H9 (cell line): ENCODE measurements around the gene SLC2A11. TPM values are rescaled to one million over a fixed set of nuclear protein-coding genes. Genes with fewer than 3 reads are reported as not detected.

Source experiments
- DNase-seq: peaks from one replicate; pipeline ENCODE4 v3.0.0-alpha.2; 2017
- H2AFZ ChIP-seq: one replicate; pipeline ENCODE4 v1.6.1; 2013; ENCODE audit warnings: mild to moderate bottlenecking, low read length, control low read depth, moderate library complexity
- H2AK5ac ChIP-seq: 2 replicates; pipeline ENCODE4 v1.6.1; 2013; ENCODE audit warnings: low read length, control low read depth, mixed read lengths; ENCODE audit not compliant: insufficient read length
- H2BK120ac ChIP-seq: one replicate; pipeline ENCODE4 v1.6.1; 2013; ENCODE audit warnings: low read depth, mild to moderate bottlenecking, low read length, control low read depth, inconsistent platforms; ENCODE audit not compliant: poor library complexity, severe bottlenecking
- H2BK12ac ChIP-seq: 2 replicates; pipeline ENCODE4 v1.6.1; 2013; ENCODE audit warnings: low read length, control low read depth, mixed read lengths, low read depth; ENCODE audit not compliant: insufficient read length
- H2BK15ac ChIP-seq: 2 replicates; pipeline ENCODE4 v1.6.1; 2013; ENCODE audit warnings: low read depth, low read length, control low read depth
- H2BK20ac ChIP-seq: one replicate; pipeline ENCODE4 v1.6.1; 2013; ENCODE audit warnings: low read depth, mild to moderate bottlenecking, low read length, control low read depth, inconsistent platforms; ENCODE audit not compliant: poor library complexity, severe bottlenecking
- H2BK5ac ChIP-seq: 2 replicates; pipeline ENCODE4 v1.6.1; 2013; ENCODE audit warnings: low read length, control low read depth, mixed read lengths; ENCODE audit not compliant: insufficient read length
- H3K14ac ChIP-seq: 2 replicates; pipeline ENCODE4 v1.6.1; 2013; ENCODE audit warnings: low read length, control low read depth; ENCODE audit not compliant: insufficient read depth
- H3K18ac ChIP-seq: 2 replicates; pipeline ENCODE4 v1.6.1; 2013; ENCODE audit warnings: low read depth, mild to moderate bottlenecking, mixed read lengths, low read length, control low read depth; ENCODE audit not compliant: insufficient read length
- H3K23ac ChIP-seq: 2 replicates; pipeline ENCODE4 v1.6.1; 2013; ENCODE audit warnings: low read length, control low read depth, mixed read lengths, low read depth; ENCODE audit not compliant: insufficient read length
- H3K23me2 ChIP-seq: 2 replicates; pipeline ENCODE4 v1.6.1; 2013; ENCODE audit warnings: low read depth, mild to moderate bottlenecking, mixed read lengths, low read length, control low read depth; ENCODE audit not compliant: insufficient read length, poor library complexity, severe bottlenecking
- H3K27ac ChIP-seq: 2 replicates; pipeline ENCODE4 v1.5.1; 2013; ENCODE audit warnings: low read length, control low read depth, mixed read lengths, low read depth; ENCODE audit not compliant: insufficient read length
- H3K27me3 ChIP-seq: 2 replicates; pipeline ENCODE4 v1.6.1; 2013; ENCODE audit warnings: low read length, control low read depth, inconsistent platforms; ENCODE audit not compliant: insufficient read depth
- H3K4ac ChIP-seq: 2 replicates; pipeline ENCODE4 v1.6.1; 2013; ENCODE audit warnings: low read depth, mild to moderate bottlenecking, control low read depth, inconsistent platforms, low read length, moderate library complexity
- H3K4me1 ChIP-seq: 2 replicates; pipeline ENCODE4 v1.6.1; 2013; ENCODE audit warnings: low read length, control low read depth, inconsistent platforms; ENCODE audit not compliant: insufficient read depth
- H3K4me2 ChIP-seq: 2 replicates; pipeline ENCODE4 v1.6.1; 2013; ENCODE audit warnings: low read length, control low read depth, mixed read lengths; ENCODE audit not compliant: insufficient read length, insufficient read depth
- H3K56ac ChIP-seq: 2 replicates; pipeline ENCODE4 v1.6.1; 2013; ENCODE audit warnings: low read depth, mild to moderate bottlenecking, mixed read lengths, low read length, control low read depth; ENCODE audit not compliant: insufficient read length
- H3K79me1 ChIP-seq: 2 replicates; pipeline ENCODE4 v1.6.1; 2013; ENCODE audit warnings: low read depth, mild to moderate bottlenecking, moderate library complexity, low read length, control low read depth, inconsistent platforms; ENCODE audit not compliant: insufficient read depth, poor library complexity, severe bottlenecking
- H3K79me2 ChIP-seq: 2 replicates; pipeline ENCODE4 v1.6.1; 2013; ENCODE audit warnings: low read length, control low read depth, inconsistent platforms; ENCODE audit not compliant: insufficient read depth
- H3K9ac ChIP-seq: 2 replicates; pipeline ENCODE4 v1.6.1; 2013; ENCODE audit warnings: low read length, control low read depth, mixed read lengths; ENCODE audit not compliant: insufficient read length; ENCODE audit errors: extremely low read depth
- H3K9me3 ChIP-seq: one replicate; pipeline ENCODE4 v1.6.1; 2013; ENCODE audit warnings: low read depth, low read length, inconsistent platforms; ENCODE audit not compliant: control insufficient read depth
- H3T11ph ChIP-seq: one replicate; pipeline ENCODE4 v1.6.1; 2013; ENCODE audit warnings: mild to moderate bottlenecking, low read length, control low read depth, inconsistent platforms
- H4K20me1 ChIP-seq: one replicate; pipeline ENCODE4 v1.6.1; 2013; ENCODE audit not compliant: control insufficient read depth, insufficient read length, insufficient read depth
- H4K5ac ChIP-seq: 2 replicates; pipeline ENCODE4 v1.6.1; 2013; ENCODE audit warnings: low read depth, mild to moderate bottlenecking, mixed read lengths, low read length, control low read depth; ENCODE audit not compliant: insufficient read length
- H4K8ac ChIP-seq: replicated peaks from 2 replicates; pipeline ENCODE4 v1.6.1; 2013; ENCODE audit warnings: low read length, control low read depth, mixed read lengths, low read depth; ENCODE audit not compliant: insufficient read length
- H4K91ac ChIP-seq: 2 replicates; pipeline ENCODE4 v1.6.1; 2013; ENCODE audit warnings: low read depth, mild to moderate bottlenecking, moderate library complexity, mixed read lengths, low read length, control low read depth; ENCODE audit not compliant: insufficient read length
- H3K27ac Mint-ChIP-seq, 3 experiments: 2 replicates in 2 of 3; 3 replicates in 1 of 3; pipeline ENCODE4 v1.8.0; 2020 to 2021; ENCODE audit warnings: mixed read lengths in 3 of 3, mild to moderate bottlenecking in 1 of 3, moderate library complexity in 1 of 3
- H3K27me3 Mint-ChIP-seq: 2 replicates; pipeline ENCODE4 v1.8.0; 2021; ENCODE audit warnings: low read depth, mild to moderate bottlenecking, moderate library complexity, mixed read lengths
- H3K36me3 Mint-ChIP-seq, 3 experiments: 2 replicates in 2 of 3; 3 replicates in 1 of 3; pipeline ENCODE4 v1.8.0; 2020 to 2021; ENCODE audit warnings: low read depth in 3 of 3, mixed read lengths in 3 of 3; ENCODE audit not compliant: insufficient read depth in 1 of 3
- H3K4me1 Mint-ChIP-seq, 2 experiments: 2 replicates each; pipeline ENCODE4 v1.8.0; 2020; ENCODE audit warnings: mixed read lengths in 2 of 2
- H3K4me3 Mint-ChIP-seq, 2 experiments: 2 replicates in 1 of 2; 3 replicates in 1 of 2; pipeline ENCODE4 v1.8.0; 2020 to 2021; ENCODE audit warnings: mild to moderate bottlenecking in 2 of 2, mixed read lengths in 2 of 2, moderate library complexity in 1 of 2
- H3K9me3 Mint-ChIP-seq, 2 experiments: 2 replicates in 1 of 2; 3 replicates in 1 of 2; pipeline ENCODE4 v1.8.0; 2020; ENCODE audit warnings: mild to moderate bottlenecking in 2 of 2, mixed read lengths in 2 of 2, moderate library complexity in 1 of 2
- CTCF ChIP-seq: fragments of 200-600 bp; sonication (generic); conservative IDR thresholded peaks from 3 replicates; pipeline ENCODE4 v1.8.0; 2021; ENCODE audit warnings: antibody characterized with exemption, mild to moderate bottlenecking
- WGBS: extraction: QIAGEN DNeasy Blood & Tissue Kit; methylation state at CpG from one replicate; pipeline ENCODE4 v1.1.7; 2013; ENCODE audit warnings: missing lambda C conversion rate, low lambda C conversion rate, mixed read lengths; ENCODE audit not compliant: insufficient read length; ENCODE audit errors: extremely low coverage; 5-methylcytosine and 5-hydroxymethylcytosine counted together
- total RNA-seq: library from RNA; stranded (reverse); gene quantifications from 2 replicates; pipeline ENCODE4 v1.2.1, GENCODE V29; 2021

Gene SLC2A11
- total RNA-seq, 1 experiment from 2014 or later, result 15.0 TPM

- H2AK5ac ChIP-seq, result no peak overlapping the region
- H4K5ac ChIP-seq, result no peak overlapping the region
- Mint-ChIP-seq H3K27ac (no peak overlapping the region), H3K27me3 (no peaks in the 10 kb centered on the region), H3K4me1 (peaks cover 0 to 3% of the 10 kb centered on the region in 2 experiments; a peak in 1 of 4 replicates), H3K36me3 (peaks cover 70 to 81% (median 72%) of the 10 kb centered on the region in 3 experiments), H3K4me3 (no peak overlapping the region), H3K9me3 (peaks cover 10 to 12% of the 10 kb centered on the region in 2 experiments)
- no CpG with 5 or more reads among the region's 14 CpGs for WGBS
- DNase-seq, result peak; percentile 16
- no peak overlapping the region for H2AFZ ChIP-seq
- H2BK12ac ChIP-seq, result no peak overlapping the region
- H3K23me2 ChIP-seq, result no peaks in the 10 kb centered on the region
- no peak overlapping the region for H2BK15ac ChIP-seq
- H3K4me1 ChIP-seq, result no peaks in the 10 kb centered on the region
- no peak overlapping the region for H3K56ac ChIP-seq
- no peak overlapping the region for H3K4me2 ChIP-seq
- no peak for TF ChIP-seq CTCF
- no peak overlapping the region for H4K91ac ChIP-seq
- no peak overlapping the region for H2BK5ac ChIP-seq
- H4K20me1 ChIP-seq, result no peaks in the 10 kb centered on the region
- H3K27ac ChIP-seq, result no peak overlapping the region
- H3K79me2 ChIP-seq, result no peaks in the 10 kb centered on the region
- H3K27me3 ChIP-seq, result no peaks in the 10 kb centered on the region
- H3K4ac ChIP-seq, result no peak overlapping the region
- no peak overlapping the region for H3T11ph ChIP-seq
- H2BK20ac ChIP-seq, result no peak overlapping the region
- H3K79me1 ChIP-seq, result no peaks in the 10 kb centered on the region
- H3K9ac ChIP-seq, result no peak overlapping the region
- H3K9me3 ChIP-seq, result no peaks in the 10 kb centered on the region
- H3K23ac ChIP-seq, result no peak overlapping the region
- no peak overlapping the region for H3K18ac ChIP-seq
- H3K14ac ChIP-seq, result no peak overlapping the region
- H2BK120ac ChIP-seq, result no peak overlapping the region
- H4K8ac ChIP-seq, result no peak overlapping the region
Observed at GRCh38 chr22:23926561-23926960, 68.9 kb downstream of the SLC2A11 start.

Other genes starting within 250 kb of the SLC2A11 start
- not detected in 2 replicates for gene DRICH1, start 225.6 kb upstream of the SLC2A11 start, total RNA-seq
- not detected in 2 replicates for gene RGL4, start 166.9 kb upstream of the SLC2A11 start, total RNA-seq
- gene ZNF70, start 106.8 kb upstream of the SLC2A11 start, total RNA-seq, result 3.2 and 3.5 TPM in 2 replicates
- 0.50 TPM in 2 replicates for gene VPREB3, start 103.5 kb upstream of the SLC2A11 start, total RNA-seq
- 0.81 and 1.8 TPM in 2 replicates for gene C22orf15, start 94.9 kb upstream of the SLC2A11 start, total RNA-seq
- 47.5 and 53.7 TPM in 2 replicates for gene CHCHD10, start 89.9 kb upstream of the SLC2A11 start, total RNA-seq
- 4.9 and 5.3 TPM in 2 replicates for gene MMP11, start 85.0 kb upstream of the SLC2A11 start, total RNA-seq
- gene SMARCB1, start 70.9 kb upstream of the SLC2A11 start, total RNA-seq, result 132 and 136 TPM in 2 replicates
- gene DERL3, start 18.9 kb upstream of the SLC2A11 start, total RNA-seq, result 9.0 and 9.8 TPM in 2 replicates
- gene MIF, start 36.5 kb downstream of the SLC2A11 start, total RNA-seq, result 1,068 and 1,091 TPM in 2 replicates
- gene GSTT2B, start 103.3 kb downstream of the SLC2A11 start, total RNA-seq, result 4.5 and 4.7 TPM in 2 replicates
- not detected in 2 replicates for gene DDTL, start 109.0 kb downstream of the SLC2A11 start, total RNA-seq
- 177 and 185 TPM in 2 replicates for gene DDT, start 116.6 kb downstream of the SLC2A11 start, total RNA-seq
- 0.22 and 0.24 TPM in 2 replicates for gene GSTT2, start 122.3 kb downstream of the SLC2A11 start, total RNA-seq
- not detected in 2 replicates for gene GSTT4, start 147.6 kb downstream of the SLC2A11 start, total RNA-seq
- 68.0 and 73.7 TPM in 2 replicates for gene CABIN1, start 153.4 kb downstream of the SLC2A11 start, total RNA-seq